ENCODE data around the gene SLC17A8.

Gene SLC17A8

DNA sequence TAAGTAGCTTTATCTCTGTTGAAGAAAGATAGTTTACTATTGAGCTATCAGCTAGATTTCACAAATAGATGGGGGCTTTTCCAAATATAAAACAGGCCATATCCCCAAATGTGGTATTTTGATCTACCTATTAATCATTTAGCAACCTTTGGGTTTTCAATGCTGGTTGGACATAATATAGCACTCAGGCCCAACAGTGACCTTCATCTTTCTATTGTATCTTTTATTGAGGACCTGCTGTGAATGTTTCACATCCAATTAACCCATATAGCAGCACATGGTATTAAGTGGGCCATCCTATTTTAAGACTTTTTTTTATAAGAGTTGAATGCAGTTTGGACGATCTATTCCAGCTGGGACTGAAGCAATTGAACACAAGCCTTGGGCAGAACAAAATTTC lies 106.8 kb downstream of the SLC17A8 start (continued):
- TF ChIP-seq ZNF565 (CRISPR knock-in tag; conservative IDR thresholded peaks at IDR 0.05; ENCODE audit: low read depth) (no peak), ISL1 (CRISPR knock-in tag; IDR thresholded peaks at IDR 0.05) (no peak)

DNA sequence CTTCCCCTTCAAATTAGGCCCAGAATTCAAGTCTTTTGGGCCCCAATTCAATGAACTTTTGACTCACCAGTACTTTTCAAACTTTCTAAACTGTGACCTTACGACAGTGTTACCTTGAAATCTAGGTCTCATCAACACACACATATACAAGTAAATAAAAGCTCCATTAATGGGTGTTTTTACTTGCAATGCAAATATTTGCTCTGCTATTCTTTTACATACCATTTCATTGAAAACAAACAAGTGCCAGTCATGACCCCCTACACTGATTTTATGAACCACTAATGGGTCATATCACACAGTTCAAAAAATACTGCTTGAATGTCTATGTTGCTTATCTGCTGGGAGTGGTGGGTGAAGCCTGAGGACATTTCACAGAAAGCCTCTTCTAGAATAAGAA lies 107.7 kb downstream of the SLC17A8 start:
- no peak for ATAC-seq
- TF ChIP-seq GLIS3 (CRISPR knock-in tag; IDR thresholded peaks at IDR 0.05) (no peak), ZNF70 (CRISPR knock-in tag; IDR thresholded peaks at IDR 0.05) (no peak), PPARA (CRISPR knock-in tag; IDR thresholded peaks at IDR 0.05; ENCODE audit: borderline replicate concordance) (no peak), ZC3H10 (CRISPR knock-in tag; IDR thresholded peaks at IDR 0.05) (no peak), OSR1 (CRISPR knock-in tag; IDR thresholded peaks at IDR 0.05) (no peak), TOX (CRISPR knock-in tag; IDR thresholded peaks at IDR 0.05; ENCODE audit: borderline replicate concordance) (no peak), ZFP3 (CRISPR knock-in tag; IDR thresholded peaks at IDR 0.05) (no peak), ARNTL (CRISPR knock-in tag; IDR thresholded peaks at IDR 0.05; ENCODE audit: borderline replicate concordance, low read depth) (no peak), ESRRG (CRISPR knock-in tag; IDR thresholded peaks at IDR 0.05) (no peak), ZNF8 (CRISPR knock-in tag; IDR thresholded peaks at IDR 0.05) (no peak), CSDC2 (CRISPR knock-in tag; IDR thresholded peaks at IDR 0.05) (no peak), ZFP30 (CRISPR knock-in tag; IDR thresholded peaks at IDR 0.05) (no peak), TCF4 (CRISPR knock-in tag; IDR thresholded peaks at IDR 0.05; ENCODE audit: borderline replicate concordance) (no peak)
- TF ChIP-seq, protein P1, sequence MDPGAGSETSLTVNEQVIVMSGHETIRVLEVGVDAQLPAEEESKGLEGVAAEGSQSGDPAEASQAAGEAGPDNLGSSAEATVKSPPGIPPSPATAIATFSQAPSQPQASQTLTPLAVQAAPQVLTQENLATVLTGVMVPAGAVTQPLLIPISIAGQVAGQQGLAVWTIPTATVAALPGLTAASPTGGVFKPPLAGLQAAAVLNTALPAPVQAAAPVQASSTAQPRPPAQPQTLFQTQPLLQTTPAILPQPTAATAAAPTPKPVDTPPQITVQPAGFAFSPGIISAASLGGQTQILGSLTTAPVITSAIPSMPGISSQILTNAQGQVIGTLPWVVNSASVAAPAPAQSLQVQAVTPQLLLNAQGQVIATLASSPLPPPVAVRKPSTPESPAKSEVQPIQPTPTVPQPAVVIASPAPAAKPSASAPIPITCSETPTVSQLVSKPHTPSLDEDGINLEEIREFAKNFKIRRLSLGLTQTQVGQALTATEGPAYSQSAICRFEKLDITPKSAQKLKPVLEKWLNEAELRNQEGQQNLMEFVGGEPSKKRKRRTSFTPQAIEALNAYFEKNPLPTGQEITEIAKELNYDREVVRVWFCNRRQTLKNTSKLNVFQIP (CRISPR knock-in tag; IDR thresholded peaks at IDR 0.05; ENCODE audit: borderline replicate concordance, low read depth) = no peak
- TF ChIP-seq, protein P2, sequence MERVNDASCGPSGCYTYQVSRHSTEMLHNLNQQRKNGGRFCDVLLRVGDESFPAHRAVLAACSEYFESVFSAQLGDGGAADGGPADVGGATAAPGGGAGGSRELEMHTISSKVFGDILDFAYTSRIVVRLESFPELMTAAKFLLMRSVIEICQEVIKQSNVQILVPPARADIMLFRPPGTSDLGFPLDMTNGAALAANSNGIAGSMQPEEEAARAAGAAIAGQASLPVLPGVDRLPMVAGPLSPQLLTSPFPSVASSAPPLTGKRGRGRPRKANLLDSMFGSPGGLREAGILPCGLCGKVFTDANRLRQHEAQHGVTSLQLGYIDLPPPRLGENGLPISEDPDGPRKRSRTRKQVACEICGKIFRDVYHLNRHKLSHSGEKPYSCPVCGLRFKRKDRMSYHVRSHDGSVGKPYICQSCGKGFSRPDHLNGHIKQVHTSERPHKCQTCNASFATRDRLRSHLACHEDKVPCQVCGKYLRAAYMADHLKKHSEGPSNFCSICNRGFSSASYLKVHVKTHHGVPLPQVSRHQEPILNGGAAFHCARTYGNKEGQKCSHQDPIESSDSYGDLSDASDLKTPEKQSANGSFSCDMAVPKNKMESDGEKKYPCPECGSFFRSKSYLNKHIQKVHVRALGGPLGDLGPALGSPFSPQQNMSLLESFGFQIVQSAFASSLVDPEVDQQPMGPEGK (CRISPR knock-in tag; IDR thresholded peaks at IDR 0.05; ENCODE audit: borderline replicate concordance) = no peak
- TF ChIP-seq, protein P3, sequence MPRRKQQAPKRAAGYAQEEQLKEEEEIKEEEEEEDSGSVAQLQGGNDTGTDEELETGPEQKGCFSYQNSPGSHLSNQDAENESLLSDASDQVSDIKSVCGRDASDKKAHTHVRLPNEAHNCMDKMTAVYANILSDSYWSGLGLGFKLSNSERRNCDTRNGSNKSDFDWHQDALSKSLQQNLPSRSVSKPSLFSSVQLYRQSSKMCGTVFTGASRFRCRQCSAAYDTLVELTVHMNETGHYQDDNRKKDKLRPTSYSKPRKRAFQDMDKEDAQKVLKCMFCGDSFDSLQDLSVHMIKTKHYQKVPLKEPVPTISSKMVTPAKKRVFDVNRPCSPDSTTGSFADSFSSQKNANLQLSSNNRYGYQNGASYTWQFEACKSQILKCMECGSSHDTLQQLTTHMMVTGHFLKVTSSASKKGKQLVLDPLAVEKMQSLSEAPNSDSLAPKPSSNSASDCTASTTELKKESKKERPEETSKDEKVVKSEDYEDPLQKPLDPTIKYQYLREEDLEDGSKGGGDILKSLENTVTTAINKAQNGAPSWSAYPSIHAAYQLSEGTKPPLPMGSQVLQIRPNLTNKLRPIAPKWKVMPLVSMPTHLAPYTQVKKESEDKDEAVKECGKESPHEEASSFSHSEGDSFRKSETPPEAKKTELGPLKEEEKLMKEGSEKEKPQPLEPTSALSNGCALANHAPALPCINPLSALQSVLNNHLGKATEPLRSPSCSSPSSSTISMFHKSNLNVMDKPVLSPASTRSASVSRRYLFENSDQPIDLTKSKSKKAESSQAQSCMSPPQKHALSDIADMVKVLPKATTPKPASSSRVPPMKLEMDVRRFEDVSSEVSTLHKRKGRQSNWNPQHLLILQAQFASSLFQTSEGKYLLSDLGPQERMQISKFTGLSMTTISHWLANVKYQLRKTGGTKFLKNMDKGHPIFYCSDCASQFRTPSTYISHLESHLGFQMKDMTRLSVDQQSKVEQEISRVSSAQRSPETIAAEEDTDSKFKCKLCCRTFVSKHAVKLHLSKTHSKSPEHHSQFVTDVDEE (CRISPR knock-in tag; IDR thresholded peaks at IDR 0.05) = no peak
- TF ChIP-seq, protein P4, sequence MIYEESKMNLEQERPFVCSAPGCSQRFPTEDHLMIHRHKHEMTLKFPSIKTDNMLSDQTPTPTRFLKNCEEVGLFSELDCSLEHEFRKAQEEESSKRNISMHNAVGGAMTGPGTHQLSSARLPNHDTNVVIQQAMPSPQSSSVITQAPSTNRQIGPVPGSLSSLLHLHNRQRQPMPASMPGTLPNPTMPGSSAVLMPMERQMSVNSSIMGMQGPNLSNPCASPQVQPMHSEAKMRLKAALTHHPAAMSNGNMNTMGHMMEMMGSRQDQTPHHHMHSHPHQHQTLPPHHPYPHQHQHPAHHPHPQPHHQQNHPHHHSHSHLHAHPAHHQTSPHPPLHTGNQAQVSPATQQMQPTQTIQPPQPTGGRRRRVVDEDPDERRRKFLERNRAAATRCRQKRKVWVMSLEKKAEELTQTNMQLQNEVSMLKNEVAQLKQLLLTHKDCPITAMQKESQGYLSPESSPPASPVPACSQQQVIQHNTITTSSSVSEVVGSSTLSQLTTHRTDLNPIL (CRISPR knock-in tag; IDR thresholded peaks at IDR 0.05; ENCODE audit: low read depth) = no peak

DNA sequence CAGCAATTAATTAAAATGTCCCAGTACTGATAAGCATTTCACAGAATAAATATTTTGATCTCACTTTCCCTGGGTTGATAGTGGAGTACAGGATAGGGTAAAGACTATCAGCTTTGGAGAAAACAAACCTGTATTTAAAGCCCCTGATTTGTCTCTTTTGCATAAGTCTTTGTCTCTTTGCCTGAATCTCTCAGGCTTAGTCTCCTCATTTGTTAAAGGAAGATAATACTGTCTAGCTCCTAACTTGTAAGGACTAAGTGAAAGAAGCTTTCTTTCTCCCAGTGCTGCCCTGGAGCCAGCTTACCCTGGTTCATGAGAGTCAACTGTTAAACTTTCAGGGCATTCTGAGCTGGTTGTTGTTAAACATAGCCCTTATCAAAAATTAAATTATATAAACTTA lies 111.3 kb downstream of the SLC17A8 start:
- TF ChIP-seq GLIS3 (CRISPR knock-in tag; IDR thresholded peaks at IDR 0.05) (no peak), ESRRG (CRISPR knock-in tag; IDR thresholded peaks at IDR 0.05) (no peak), RARB (CRISPR knock-in tag; IDR thresholded peaks at IDR 0.05) (no peak), ZFP3 (CRISPR knock-in tag; IDR thresholded peaks at IDR 0.05) (no peak), SNAI2 (CRISPR knock-in tag; IDR thresholded peaks at IDR 0.05) (no peak), CSDC2 (CRISPR knock-in tag; IDR thresholded peaks at IDR 0.05) (no peak), PPARA (CRISPR knock-in tag; IDR thresholded peaks at IDR 0.05; ENCODE audit: borderline replicate concordance) (no peak)
- TF ChIP-seq, protein P2 (CRISPR knock-in tag; IDR thresholded peaks at IDR 0.05; ENCODE audit: borderline replicate concordance) = no peak
- TF ChIP-seq, protein P4 (CRISPR knock-in tag; IDR thresholded peaks at IDR 0.05; ENCODE audit: low read depth) = no peak
- TF ChIP-seq, protein P1 (CRISPR knock-in tag; IDR thresholded peaks at IDR 0.05; ENCODE audit: borderline replicate concordance, low read depth) = no peak
- TF ChIP-seq, protein P3 (CRISPR knock-in tag; IDR thresholded peaks at IDR 0.05) = no peak
- no peak for ATAC-seq

Data from SK-N-SH treated with all-trans-retinoic acid at 6 μM for 48 hours (cell line).